Parathyroid adenoma (tissue), 2 donors: ENCODE measurements around the gene CCDC92.

ENCODE experiments used
- H2AFZ ChIP-seq: fragments of 300-600 bp; sonication (generic); one replicate; pipeline ENCODE4 v1.7.0; 2017; ENCODE audit warnings: antibody characterized with exemption, mild to moderate bottlenecking
- H3K27ac ChIP-seq: fragments of 300-600 bp; sonication (generic); one replicate; pipeline ENCODE4 v1.7.0; 2017
- H3K27me3 ChIP-seq: fragments of 300-600 bp; sonication (generic); one replicate; pipeline ENCODE4 v1.7.0; 2017; ENCODE audit warnings: low read length; ENCODE audit not compliant: control insufficient read depth, insufficient read depth
- H3K36me3 ChIP-seq: fragments of 300-600 bp; sonication (generic); one replicate; pipeline ENCODE4 v1.7.0; 2017; ENCODE audit warnings: low read length; ENCODE audit not compliant: control insufficient read depth, insufficient read depth
- H3K4me1 ChIP-seq: fragments of 300-600 bp; sonication (generic); one replicate; pipeline ENCODE4 v1.7.0; 2017; ENCODE audit warnings: control low read depth
- H3K4me2 ChIP-seq: fragments of 300-600 bp; sonication (generic); one replicate; pipeline ENCODE4 v1.7.0; 2017; ENCODE audit warnings: low read length
- H3K4me3 ChIP-seq: fragments of 300-600 bp; sonication (generic); one replicate; pipeline ENCODE4 v1.7.0; 2017; ENCODE audit warnings: low read depth, low read length
- H3K79me2 ChIP-seq: fragments of 300-600 bp; sonication (generic); one replicate; pipeline ENCODE4 v1.7.0; 2017; ENCODE audit warnings: control low read depth
- H3K9ac ChIP-seq: fragments of 300-600 bp; sonication (generic); one replicate; pipeline ENCODE4 v1.7.0; 2017; ENCODE audit warnings: mild to moderate bottlenecking
- H3K9me3 ChIP-seq: fragments of 300-600 bp; sonication (generic); one replicate; pipeline ENCODE4 v1.7.0; 2017; ENCODE audit warnings: low read length; ENCODE audit not compliant: control insufficient read depth
- TF ChIP-seq, protein P1 (sequence below): fragments of 300-600 bp; sonication (generic); IDR thresholded peaks from one replicate; pipeline ENCODE4 v1.7.0; 2017; ENCODE audit warnings: antibody characterized with exemption, mild to moderate bottlenecking
- donor health status: primary hyperparathyroidism.

CCDC92 gene

DNA sequence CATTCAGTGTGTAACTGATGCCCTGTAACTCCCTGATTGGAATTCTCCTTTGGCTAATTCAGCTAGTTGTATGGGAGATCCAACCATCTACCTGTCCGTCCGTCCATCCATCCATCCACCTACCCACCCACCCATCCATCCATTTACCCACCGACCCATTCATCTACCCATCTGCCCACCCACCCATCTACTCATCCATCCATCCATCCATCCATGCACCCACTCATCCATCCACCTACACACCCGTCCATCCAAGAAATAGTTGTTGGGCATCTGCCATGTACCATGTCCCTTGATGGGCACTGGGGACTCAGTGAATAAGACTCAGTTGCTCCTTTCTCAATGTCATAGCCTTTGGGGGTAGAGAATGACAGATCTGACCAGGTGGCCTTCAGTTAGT lies 48.1 kb downstream of the CCDC92 start:
- no peak overlapping the region for H3K4me3 ChIP-seq
- TF ChIP-seq, protein P1, sequence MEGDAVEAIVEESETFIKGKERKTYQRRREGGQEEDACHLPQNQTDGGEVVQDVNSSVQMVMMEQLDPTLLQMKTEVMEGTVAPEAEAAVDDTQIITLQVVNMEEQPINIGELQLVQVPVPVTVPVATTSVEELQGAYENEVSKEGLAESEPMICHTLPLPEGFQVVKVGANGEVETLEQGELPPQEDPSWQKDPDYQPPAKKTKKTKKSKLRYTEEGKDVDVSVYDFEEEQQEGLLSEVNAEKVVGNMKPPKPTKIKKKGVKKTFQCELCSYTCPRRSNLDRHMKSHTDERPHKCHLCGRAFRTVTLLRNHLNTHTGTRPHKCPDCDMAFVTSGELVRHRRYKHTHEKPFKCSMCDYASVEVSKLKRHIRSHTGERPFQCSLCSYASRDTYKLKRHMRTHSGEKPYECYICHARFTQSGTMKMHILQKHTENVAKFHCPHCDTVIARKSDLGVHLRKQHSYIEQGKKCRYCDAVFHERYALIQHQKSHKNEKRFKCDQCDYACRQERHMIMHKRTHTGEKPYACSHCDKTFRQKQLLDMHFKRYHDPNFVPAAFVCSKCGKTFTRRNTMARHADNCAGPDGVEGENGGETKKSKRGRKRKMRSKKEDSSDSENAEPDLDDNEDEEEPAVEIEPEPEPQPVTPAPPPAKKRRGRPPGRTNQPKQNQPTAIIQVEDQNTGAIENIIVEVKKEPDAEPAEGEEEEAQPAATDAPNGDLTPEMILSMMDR, result no peak
- no peaks in the 10 kb centered on the region for H3K27me3 ChIP-seq
- no peak overlapping the region for H3K9ac ChIP-seq
- no peaks in the 10 kb centered on the region for H3K36me3 ChIP-seq
- no peak overlapping the region for H3K27ac ChIP-seq
- no peak overlapping the region for H2AFZ ChIP-seq
- no peaks in the 10 kb centered on the region for H3K79me2 ChIP-seq
- no peak overlapping the region for H3K4me2 ChIP-seq
- H3K9me3 ChIP-seq, result no peaks in the 10 kb centered on the region
- no peaks in the 10 kb centered on the region for H3K4me1 ChIP-seq

DNA sequence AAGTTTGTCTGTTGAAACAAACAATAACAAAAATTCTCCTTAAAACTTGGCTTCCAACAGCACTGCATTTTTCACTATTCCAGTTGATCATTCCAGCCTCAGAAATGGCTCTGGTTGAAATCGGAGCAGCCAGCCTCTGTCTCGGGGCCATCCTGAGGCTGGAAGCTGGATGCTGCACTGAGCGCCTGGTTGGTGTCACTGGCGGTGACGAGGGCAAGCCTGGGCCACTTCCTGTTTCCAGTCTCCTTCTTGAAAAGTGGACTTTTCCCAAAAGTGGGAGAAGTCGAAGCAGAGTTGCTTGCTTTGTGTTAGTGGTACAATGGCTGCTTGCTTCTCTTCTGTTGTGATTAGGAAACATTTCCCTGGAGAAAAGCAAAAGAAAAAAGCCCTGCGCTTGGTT lies 48.7 kb downstream of the CCDC92 start:
- TF ChIP-seq, protein P1, result no peak
- Histone ChIP-seq H3K4me2 (no peak overlapping the region), H3K27me3 (no peaks in the 10 kb centered on the region), H3K27ac (no peak overlapping the region), H3K4me1 (no peaks in the 10 kb centered on the region), H3K9ac (no peak overlapping the region), H2AFZ (no peak overlapping the region), H3K36me3 (no peaks in the 10 kb centered on the region), H3K79me2 (no peaks in the 10 kb centered on the region), H3K9me3 (no peaks in the 10 kb centered on the region), H3K4me3 (no peak overlapping the region)

DNA sequence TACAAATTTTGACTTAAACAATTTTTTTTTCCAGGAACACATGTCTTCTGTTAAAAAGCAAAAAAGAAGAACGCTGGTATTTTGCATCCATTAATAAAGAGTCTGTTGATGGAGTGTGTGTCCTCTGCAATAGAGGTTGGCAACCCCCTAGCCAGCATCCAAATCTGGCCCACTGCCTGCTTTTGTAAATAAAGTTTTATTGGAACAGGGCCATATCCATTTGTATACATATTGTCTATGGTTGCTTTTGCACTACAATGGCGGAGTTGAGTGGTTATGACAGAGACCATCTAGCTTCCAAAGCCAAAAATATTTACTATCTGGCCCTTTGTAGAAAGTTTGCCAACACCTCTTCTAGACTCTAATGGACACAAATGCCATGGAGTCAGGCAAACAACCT lies 49.6 kb downstream of the CCDC92 start:
- Histone ChIP-seq H3K27me3 (no peaks in the 10 kb centered on the region), H3K4me1 (no peaks in the 10 kb centered on the region), H3K79me2 (no peaks in the 10 kb centered on the region), H2AFZ (no peak overlapping the region), H3K36me3 (no peaks in the 10 kb centered on the region), H3K9me3 (no peaks in the 10 kb centered on the region), H3K27ac (no peak overlapping the region), H3K4me2 (no peak overlapping the region), H3K9ac (no peak overlapping the region), H3K4me3 (no peak overlapping the region)
- TF ChIP-seq, protein P1, result no peak

DNA sequence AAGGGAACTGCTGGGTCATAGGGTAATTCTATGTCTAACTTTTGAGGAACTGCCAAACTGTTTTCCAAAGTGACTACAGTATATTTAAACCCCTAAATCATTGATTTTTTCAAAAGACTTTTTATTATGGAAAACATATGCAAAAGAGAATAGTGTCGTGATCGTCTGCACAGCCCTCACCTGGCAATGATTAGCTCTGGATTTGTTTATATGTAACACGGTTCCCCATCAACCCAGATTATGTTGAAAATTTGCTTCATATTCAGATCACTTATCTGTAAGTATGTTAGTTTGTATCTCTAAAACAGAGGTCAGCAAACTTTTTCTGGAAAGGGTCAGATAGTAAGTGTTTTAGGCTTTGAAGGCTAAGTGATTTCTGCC lies 52.7 kb downstream of the CCDC92 start:
- TF ChIP-seq, protein P1, result no peak
- no peak overlapping the region for H3K4me3 ChIP-seq

DNA sequence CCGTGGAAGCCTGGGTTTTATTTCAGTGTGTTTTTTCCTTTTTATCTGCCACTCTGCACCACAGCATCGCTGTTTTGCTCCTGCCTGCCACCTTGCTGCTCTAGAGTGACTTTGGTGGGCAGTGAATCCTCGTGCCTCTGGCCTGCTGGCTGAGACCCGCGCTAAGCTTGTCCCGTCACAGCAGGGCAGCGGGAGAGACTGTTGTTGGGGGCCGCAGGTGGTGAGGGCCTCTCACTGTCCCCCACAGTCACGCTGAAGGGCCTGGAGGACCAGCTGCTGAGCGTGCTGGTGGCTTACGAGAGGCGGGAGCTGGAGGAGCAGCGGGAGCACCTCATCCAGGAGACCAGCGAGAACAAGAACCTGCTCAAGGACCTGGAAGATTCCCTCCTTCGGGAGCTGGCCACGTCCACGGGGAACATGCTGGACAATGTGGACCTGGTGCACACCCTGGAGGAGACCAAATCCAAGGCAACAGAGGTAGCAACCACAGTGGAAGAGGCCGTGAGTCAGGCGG lies 55.2 kb downstream of the CCDC92 start:
- H3K9me3 ChIP-seq, result no peaks in the 10 kb centered on the region
- H3K4me1 ChIP-seq, result no peaks in the 10 kb centered on the region
- H3K36me3 ChIP-seq, result no peaks in the 10 kb centered on the region
- TF ChIP-seq, protein P1, result no peak
- no peak overlapping the region for H3K9ac ChIP-seq
- H3K4me3 ChIP-seq, result no peak overlapping the region
- H2AFZ ChIP-seq, result no peak overlapping the region
- no peaks in the 10 kb centered on the region for H3K27me3 ChIP-seq
- no peak overlapping the region for H3K4me2 ChIP-seq
- H3K27ac ChIP-seq, result no peak overlapping the region
- H3K79me2 ChIP-seq, result no peaks in the 10 kb centered on the region

More for the DNA sequence above, 52.7 kb downstream of the CCDC92 start:
- H3K4me2 ChIP-seq, result no peak overlapping the region
- H2AFZ ChIP-seq, result no peak overlapping the region
- H3K9me3 ChIP-seq, result no peaks in the 10 kb centered on the region
- no peaks in the 10 kb centered on the region for H3K79me2 ChIP-seq
- no peak overlapping the region for H3K9ac ChIP-seq
- H3K36me3 ChIP-seq, result no peaks in the 10 kb centered on the region
- no peaks in the 10 kb centered on the region for H3K4me1 ChIP-seq
- H3K27ac ChIP-seq, result no peak overlapping the region
- no peaks in the 10 kb centered on the region for H3K27me3 ChIP-seq
